GM10266 (cell line): ENCODE measurements around the gene EXOC2.
"Not testable (repeated sequence)": the region's sequence is repeated elsewhere in the genome, so short reads cannot be mapped to it uniquely, and the experiment has no call there.

Experiments used
- DNase-seq: peaks from one replicate; pipeline ENCODE4 v3.0.0; 2012; ENCODE audit errors: extremely low spot score
- CTCF ChIP-seq: IDR thresholded peaks from 2 replicates; pipeline ENCODE4 v1.5.1; 2012; ENCODE audit warnings: mild to moderate bottlenecking, low read depth; ENCODE audit not compliant: control insufficient read depth, insufficient read depth; ENCODE audit errors: missing control alignments

The EXOC2 gene

DNA sequence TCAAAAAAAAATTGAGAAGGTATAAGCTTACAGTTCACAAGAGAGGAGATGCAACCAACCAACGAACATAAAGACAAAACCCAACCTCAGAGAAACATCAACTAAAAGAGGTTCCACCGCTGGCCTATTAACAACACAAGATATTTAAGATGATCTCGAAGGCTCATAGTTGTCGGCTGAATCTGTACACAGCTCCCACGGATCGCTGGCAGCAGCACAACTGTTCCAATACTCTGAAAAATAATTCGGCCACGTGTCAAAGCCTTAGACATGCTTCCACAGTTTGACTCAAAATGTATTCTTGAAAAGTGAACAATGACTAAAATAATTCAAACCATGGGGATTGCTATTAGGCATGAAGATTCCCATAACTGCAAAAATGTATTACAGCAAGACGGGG is 13.7 kb downstream of the EXOC2 start:
- no peak for TF ChIP-seq CTCF
- no peak for DNase-seq

GRCh38 chr6:678520-678919 is 14.4 kb downstream of the EXOC2 start:
- DNase-seq = no peak
- TF ChIP-seq CTCF = no peak

DNA sequence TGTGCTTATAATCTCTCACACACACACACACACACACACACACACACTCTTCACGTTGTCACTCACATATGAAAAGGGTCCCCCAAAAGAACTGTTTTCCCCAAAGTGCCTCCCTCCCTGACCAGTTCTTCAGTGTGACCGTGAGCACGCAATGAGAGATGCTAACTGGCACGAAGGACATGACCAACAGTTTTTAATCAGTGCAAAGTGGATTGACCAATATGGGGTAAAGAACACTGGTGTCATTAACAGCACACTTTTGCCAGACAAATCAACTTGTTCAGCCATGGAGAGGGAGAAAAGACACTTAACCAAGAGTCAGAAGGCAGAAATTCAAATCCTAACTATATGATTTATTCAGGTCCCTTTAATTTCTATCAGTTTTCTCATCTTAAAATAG is 15.0 kb downstream of the EXOC2 start:
- no peak for TF ChIP-seq CTCF
- no peak for DNase-seq

- no peak for DNase-seq
- TF ChIP-seq CTCF = no peak
These were observed 18.0 kb downstream of the EXOC2 start for GRCh38 chr6:674956-675355.

- no peak for DNase-seq
- no peak for TF ChIP-seq CTCF
These were observed 18.5 kb downstream of the EXOC2 start for GRCh38 chr6:674406-674805.

- TF ChIP-seq CTCF = no peak
- no peak for DNase-seq
These were observed 25.5 kb downstream of the EXOC2 start for GRCh38 chr6:667253-667927.

GRCh38 chr6:665403-666267 is 27.3 kb downstream of the EXOC2 start:
- no peak for DNase-seq
- no peak for TF ChIP-seq CTCF

GRCh38 chr6:663788-664187 is 29.2 kb downstream of the EXOC2 start:
- not testable (repeated sequence) for DNase-seq
